ENCODE data around the gene CDC40.
A peak's percentile ranks its signal among the peaks of the same experiment; 100 is the strongest.

The CDC40 gene

DNA sequence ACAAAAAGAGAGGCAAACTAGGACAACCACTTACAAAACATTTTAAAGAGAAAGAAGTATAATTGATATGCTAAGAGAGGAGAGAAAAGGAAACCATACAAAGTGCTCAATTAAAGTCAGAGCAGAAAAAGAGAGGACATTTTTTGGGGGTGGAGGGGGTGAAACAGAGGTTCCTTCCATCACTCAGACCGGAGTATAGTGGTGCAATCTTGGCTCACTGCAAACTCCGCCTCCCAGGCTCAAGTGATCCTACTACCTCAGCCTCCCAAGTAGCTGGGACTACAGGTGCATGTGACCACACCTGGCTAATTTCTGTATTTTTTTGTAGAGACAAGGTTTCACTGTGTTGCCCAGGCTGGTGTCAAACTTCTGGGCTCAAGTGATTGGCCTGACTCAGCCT lies 10.1 kb upstream of the CDC40 start:
- TF ChIP-seq, protein P1, sequence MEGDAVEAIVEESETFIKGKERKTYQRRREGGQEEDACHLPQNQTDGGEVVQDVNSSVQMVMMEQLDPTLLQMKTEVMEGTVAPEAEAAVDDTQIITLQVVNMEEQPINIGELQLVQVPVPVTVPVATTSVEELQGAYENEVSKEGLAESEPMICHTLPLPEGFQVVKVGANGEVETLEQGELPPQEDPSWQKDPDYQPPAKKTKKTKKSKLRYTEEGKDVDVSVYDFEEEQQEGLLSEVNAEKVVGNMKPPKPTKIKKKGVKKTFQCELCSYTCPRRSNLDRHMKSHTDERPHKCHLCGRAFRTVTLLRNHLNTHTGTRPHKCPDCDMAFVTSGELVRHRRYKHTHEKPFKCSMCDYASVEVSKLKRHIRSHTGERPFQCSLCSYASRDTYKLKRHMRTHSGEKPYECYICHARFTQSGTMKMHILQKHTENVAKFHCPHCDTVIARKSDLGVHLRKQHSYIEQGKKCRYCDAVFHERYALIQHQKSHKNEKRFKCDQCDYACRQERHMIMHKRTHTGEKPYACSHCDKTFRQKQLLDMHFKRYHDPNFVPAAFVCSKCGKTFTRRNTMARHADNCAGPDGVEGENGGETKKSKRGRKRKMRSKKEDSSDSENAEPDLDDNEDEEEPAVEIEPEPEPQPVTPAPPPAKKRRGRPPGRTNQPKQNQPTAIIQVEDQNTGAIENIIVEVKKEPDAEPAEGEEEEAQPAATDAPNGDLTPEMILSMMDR (conservative IDR thresholded peaks at IDR 0.05; ENCODE audit: low read depth, low read length): no peak
- DNase-seq (ENCODE audit: low read depth): no peak
- no peak overlapping the region for H3K4me3 ChIP-seq (ENCODE audit: low read depth, low read length)

DNA sequence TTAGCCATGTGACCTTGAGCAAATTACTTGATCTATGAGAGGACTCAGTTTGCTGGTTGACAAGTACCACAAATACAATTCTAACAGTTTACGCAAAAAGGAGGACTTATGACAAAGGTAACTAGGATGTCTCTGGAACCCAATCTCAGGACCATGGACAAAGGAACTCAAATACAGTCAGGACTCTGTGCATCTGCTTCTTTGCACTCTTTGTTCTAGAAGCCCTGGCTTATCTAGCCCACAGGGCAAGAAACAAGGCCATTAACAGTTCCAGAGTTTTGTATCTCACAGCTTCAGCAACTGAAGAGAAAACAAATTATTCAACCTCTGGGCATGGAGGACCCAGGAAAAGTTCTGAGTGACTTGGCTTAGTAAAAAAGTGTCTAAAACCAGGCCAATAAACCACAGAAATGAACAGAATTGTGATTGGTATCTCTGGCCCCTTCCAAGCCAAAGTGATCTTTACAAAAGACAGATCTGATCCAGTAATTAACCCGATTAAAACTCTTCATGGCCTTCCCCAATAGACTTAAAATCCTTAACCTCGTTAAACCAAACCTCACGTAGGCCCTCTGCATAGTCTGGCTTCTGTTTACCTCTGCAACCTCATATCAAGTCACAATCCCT lies 6.6 kb upstream of the CDC40 start:
- no peak overlapping the region for H3K4me3 ChIP-seq (ENCODE audit: low read depth, low read length)
- TF ChIP-seq, protein P1 (conservative IDR thresholded peaks at IDR 0.05; ENCODE audit: low read depth, low read length): no peak
- peak; percentile 15 for DNase-seq (ENCODE audit: low read depth)

DNA sequence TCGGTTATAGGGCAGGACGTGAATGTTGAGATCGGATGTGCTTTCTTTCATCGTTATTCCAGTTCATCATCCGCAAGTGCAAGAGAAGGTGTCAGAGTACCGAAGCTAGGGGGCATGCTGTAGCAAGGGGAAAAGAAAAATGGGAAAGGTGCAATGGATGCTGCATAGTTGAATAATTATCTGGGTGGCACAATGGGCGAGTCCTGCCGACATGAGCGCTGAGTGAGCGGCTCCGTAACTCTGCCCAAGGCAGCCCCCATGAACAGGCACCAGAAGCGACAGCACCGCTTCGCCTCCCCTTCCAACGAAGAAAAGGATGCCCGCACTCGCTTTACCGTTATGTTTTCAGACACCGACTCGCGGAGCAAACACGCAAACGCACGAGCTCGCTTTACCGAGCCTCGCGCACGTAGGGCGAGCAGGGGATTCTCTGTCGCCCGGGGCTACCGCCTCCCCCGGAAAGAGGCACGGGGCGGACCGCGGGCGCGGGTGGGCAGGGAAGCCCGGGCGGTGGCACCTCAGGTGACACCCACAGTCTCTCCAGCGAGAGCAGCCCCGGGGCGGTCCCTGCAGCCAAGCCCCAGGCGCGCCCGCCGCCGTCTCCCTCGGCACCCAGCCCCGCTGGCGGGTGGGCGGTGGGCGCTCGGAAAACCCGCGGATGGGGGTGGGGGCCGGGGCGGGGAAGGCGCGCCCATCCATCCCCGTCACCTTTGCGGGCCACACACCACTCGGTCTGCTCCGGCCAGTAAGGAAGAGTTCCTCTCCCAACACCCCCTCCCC lies 1.4 kb upstream of the CDC40 start:
- TF ChIP-seq, protein P1 (conservative IDR thresholded peaks at IDR 0.05; ENCODE audit: low read depth, low read length): peak; percentile 85
- peak overlapping the region; percentile 79 for H3K4me3 ChIP-seq (ENCODE audit: low read depth, low read length)
- DNase-seq (ENCODE audit: low read depth): peak; percentile 79

DNA sequence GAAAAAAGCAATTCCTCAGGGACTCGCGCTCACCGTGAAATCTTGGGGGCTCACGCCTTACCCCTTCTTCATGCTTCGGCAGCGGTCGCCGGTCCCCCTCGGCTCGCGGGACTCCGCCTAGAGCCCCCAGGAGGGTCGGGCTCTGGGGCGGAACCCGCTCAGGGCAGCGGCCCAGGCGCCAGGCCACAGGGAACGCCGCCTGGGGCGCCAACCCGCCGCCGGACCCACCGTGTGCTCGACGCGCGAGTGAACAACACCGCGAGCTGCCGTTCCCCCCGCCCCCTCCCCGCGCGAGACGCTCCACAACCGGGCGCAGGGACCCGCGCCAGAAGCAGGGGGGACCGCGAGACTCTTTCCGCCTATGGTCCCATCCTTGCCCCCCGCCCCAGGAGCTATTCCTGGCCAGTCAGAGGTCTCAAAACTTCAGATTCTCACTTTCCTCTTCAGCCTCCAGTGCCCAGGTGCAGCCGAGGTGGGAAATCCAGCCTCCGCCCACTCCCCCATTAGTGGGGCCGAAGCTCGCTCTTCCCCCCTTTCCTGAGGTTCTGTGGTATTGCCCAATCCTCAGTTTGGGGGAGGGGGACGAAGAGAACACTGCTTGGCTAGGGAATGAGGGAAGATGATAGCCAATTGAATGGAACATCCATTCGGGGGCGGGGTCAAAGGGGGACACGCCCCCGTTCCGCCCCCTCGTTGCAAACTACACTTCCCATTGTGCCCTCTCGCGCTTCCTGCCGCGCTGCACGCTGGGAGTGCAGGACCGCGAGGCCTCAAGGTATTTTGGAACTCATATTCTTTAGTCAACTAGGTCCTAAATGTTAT lies 610 bp upstream of the CDC40 start, which contains the start of gene WASF1:
TSS of gene WASF1 (minus strand) at position 265 of the 822 bp plus-strand sequence. CDS start 52,069 bp downstream, outside the sequence.
- H3K4me3 ChIP-seq (ENCODE audit: low read depth, low read length): peak within 1 kb of the TSS; percentile 96
- peak; percentile 99 for DNase-seq (ENCODE audit: low read depth)
- TF ChIP-seq, protein P1 (conservative IDR thresholded peaks at IDR 0.05; ENCODE audit: low read depth, low read length): no peak

DNA sequence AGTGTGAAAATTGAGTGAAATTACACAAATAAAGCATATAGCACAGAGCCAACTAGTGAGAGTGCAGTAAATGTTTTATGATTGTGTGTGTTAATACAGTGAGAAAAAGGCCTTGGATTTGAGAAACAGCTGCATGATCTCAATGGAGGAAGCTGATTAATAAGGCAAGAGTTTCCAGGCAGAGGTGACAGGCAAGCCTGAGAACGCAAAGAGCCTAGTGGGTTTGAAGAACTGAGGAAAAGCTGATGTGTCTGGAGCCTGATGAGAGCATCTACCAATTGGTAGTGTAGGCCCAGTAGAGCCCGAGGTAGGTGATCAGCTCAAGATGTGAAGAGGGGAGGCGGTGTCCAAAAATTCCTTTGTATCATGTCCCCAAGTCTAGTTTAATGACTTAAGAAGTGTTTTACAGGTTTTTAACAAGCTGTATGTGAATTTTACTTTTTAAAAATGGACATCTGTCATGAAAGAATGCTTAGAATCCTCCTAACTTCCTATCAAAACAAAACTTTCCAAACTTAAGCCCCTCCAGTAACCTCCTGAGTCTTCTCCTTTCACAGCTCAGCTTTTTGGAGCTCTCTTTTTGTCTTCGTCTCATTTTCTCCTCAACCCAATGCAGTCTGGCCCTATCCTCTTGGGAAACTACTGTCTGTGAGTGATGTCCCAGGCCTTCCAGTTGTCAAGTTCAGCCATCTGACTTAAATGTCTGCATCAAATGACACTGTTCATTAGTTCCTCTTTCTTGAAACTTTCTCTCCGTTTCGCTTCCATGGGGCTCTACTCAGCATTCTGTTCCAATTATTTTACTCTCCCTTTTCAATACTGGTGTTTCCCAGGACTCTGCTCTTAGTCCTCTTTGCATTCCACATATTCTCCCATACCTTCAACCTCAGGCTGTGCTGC lies 1.2 kb downstream of the CDC40 start:
- DNase-seq (ENCODE audit: low read depth): peak; percentile 16
- peak overlapping the region; percentile 96 for H3K4me3 ChIP-seq (ENCODE audit: low read depth, low read length)
- TF ChIP-seq, protein P1 (conservative IDR thresholded peaks at IDR 0.05; ENCODE audit: low read depth, low read length): no peak

DNA sequence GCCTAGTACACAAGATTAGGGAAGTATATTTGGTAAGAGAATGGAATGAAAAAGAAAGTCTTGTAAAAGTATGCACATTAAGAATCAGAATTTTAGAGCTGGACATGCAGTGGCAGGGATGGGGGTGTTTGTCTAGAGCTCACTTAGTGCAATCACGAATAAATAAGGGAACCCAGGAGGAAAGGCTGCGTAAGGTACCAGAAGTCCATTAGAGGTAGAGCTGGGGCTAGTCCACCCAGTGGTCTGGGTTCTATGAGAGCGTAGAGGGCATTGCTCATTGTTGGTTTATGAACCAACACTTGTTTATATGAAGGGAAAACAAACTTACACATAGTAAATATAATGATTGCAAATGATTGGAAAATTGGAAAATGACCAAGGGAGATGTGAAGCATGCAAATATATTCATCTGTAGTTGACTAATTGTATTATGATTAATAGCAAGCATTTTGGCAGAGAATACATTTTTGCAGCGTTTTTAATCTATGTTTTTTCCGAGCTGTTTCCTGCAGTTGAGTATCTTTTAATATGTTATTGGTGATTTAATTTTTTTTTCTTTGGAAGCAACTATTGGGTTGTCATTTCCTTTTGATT lies 3.2 kb downstream of the CDC40 start:
- no peak overlapping the region for H3K4me3 ChIP-seq (ENCODE audit: low read depth, low read length)
- DNase-seq (ENCODE audit: low read depth): no peak
- TF ChIP-seq, protein P1 (conservative IDR thresholded peaks at IDR 0.05; ENCODE audit: low read depth, low read length): no peak
